Measurements from ENCODE around the gene OXNAD1.

- TF ChIP-seq CTCF (IDR thresholded peaks at IDR 0.05) (no peak), POLR2A (IDR thresholded peaks at IDR 0.05) (no peak)
Measured at GRCh38 chr3:16254916-16255315, 10.1 kb upstream of the OXNAD1 start.
